GM18498 (cell line): ENCODE measurements around the gene FA2H.
A peak's percentile ranks its signal among the peaks of the same experiment; 100 is the strongest.
"Not testable (repeated sequence)": the region's sequence is repeated elsewhere in the genome, so short reads cannot be mapped to it uniquely, and the experiment has no call there.

Experiments used
- ATAC-seq: cut with Tn5 transposase; IDR thresholded peaks from one replicate; pipeline ENCODE4 v1.9.1; 2021; ENCODE audit warnings: mild to moderate bottlenecking, moderate library complexity; ENCODE audit not compliant: unreplicated experiment

The FA2H gene

GRCh38 chr16:74695450-74696422 is 78.9 kb downstream of the FA2H start:
- ATAC-seq, result peak; percentile 88

DNA sequence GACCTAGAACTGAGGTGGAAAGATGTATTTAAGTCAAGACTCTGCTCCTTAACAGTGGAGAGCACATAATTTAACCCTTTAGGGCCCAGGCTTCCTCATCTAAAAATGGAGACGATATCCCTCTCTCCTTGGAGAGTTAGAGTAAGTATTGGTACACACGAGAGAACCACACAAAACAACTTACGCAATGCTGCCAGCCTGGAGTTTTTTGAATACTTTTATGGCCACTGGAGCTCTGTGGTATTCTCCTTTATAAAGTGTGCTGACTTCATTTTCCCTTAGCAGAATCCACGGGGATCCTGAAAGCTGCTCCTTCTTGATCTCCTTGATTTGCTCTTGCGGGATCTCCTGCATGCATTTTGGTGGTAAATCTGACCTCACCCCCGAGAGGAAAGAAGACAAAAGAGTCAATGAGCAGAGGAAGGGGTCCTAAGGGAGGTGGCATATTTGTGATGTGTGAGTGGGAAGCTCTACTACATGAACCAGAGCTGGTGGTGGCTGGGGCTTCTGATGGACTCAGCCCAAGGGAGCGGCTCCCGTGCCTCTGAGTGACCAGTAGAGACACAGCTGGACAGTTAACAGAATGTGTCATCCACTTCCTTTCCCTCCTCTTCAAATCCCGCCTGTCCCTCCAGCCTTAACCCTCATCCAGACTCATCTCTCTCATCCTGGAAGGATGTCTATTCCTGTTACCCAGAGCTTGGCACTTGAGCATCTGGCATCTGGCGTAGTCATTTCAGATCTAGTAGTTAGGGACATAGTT is 83.3 kb downstream of the FA2H start:
- no peak for ATAC-seq

GRCh38 chr16:74682556-74682955 is 92.1 kb downstream of the FA2H start:
- no peak for ATAC-seq

DNA sequence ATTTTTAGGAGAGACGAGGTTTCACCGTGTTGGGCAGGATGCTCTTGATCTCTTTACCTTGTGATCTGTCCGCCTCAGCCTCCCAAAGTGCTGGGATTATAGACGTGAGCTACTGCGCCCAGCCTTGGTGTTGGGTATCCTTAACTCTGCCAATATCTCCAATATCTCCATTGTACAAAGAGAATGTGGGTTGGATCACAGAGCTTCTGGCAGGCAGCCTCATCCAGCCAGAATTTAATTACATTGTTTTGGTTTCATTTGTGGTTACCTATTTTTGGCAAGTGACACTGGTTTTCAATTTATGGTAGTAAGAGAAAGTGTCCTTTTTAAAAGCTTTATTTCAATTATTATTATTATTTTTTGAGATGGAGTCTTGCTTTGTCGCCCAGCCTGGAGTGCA is 93.9 kb downstream of the FA2H start:
- no peak for ATAC-seq

GRCh38 chr16:74679983-74680382 is 94.6 kb downstream of the FA2H start:
- ATAC-seq, result no peak

GRCh38 chr16:74677868-74678267 is 96.8 kb downstream of the FA2H start:
- no peak for ATAC-seq

DNA sequence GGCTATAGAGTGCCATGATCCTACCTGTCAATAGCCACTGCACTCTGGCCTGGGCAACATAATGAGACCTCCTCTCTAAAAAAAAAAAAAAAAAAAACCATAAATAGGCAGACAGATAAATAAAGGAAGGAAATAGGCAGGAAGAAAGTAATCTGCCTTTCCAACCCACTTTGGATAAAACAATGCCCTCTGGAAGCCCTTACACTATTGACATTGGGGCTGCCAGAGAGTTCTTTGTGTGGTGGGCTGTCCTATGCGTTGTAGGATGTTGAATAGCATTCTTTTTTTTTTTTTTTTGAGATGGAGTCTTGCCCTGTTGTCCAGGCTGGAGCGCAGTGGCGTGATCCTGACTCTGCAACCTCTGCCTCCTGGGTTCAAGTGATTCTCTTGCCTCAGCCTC is 100.7 kb downstream of the FA2H start:
- no peak for ATAC-seq

GRCh38 chr16:74668877-74669276 is 105.7 kb downstream of the FA2H start:
- not testable (repeated sequence) for ATAC-seq

DNA sequence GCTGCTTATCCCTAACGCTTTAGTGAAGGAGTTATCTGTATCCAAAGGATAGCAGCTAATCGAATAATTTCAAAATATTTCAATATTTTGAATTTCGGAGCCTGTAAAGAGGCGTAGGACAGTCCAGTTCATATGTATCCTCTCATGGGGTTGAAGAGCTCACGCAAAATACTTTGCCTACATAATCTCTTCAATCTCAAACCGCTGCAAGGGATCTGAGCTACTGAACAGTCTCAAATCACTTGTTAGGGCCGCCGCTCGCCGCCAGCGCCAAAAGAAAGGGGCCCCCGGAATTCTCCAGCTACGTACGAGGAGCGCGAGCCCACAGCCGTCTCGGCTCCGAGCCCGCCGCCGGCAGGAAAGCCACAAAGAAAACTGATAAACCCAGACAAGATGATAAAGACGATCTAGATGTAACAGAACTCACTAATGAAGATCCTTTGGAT is 107.3 kb downstream of the FA2H start:
- ATAC-seq, result no peak

- peak; percentile 100 for ATAC-seq
Measured at GRCh38 chr16:74666425-74667254, 108.0 kb downstream of the FA2H start, which contains the start of gene RFWD3. Gene RFWD3 (minus strand): TSS chr16:74666877. CDS start chr16:74661449, 5,428 bp downstream.

DNA sequence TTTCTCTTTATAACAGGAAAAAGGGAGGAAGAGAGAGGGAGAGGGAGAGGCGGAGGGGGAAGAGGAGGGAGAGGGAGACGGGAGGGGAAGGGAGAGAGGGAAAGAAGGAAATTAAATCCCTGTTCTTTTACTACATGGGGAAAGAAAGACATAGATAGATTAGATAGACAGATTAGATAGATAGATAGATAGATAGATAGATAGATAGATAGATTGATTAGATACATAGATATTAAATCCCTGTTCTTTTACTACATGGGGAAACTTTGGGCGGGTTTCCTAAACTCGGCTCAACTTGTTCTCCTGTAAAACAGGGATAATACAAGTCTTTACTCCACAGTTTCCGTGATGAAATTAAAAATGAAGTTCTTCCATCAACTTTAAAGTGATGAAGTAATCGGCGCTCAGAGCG is 108.6 kb downstream of the FA2H start:
- ATAC-seq, result no peak
